NK-92 treated with Interleukin-12 subunit alpha and Interleukin-12 subunit beta, amount 100 ng/mL, for 24 hours (cell line): ENCODE results near the gene PTMS.

Experiments used
- DNase-seq: peaks from one replicate; lab custom pipeline; 2025; lab: John Stamatoyannopoulos, UW

The PTMS gene

DNA sequence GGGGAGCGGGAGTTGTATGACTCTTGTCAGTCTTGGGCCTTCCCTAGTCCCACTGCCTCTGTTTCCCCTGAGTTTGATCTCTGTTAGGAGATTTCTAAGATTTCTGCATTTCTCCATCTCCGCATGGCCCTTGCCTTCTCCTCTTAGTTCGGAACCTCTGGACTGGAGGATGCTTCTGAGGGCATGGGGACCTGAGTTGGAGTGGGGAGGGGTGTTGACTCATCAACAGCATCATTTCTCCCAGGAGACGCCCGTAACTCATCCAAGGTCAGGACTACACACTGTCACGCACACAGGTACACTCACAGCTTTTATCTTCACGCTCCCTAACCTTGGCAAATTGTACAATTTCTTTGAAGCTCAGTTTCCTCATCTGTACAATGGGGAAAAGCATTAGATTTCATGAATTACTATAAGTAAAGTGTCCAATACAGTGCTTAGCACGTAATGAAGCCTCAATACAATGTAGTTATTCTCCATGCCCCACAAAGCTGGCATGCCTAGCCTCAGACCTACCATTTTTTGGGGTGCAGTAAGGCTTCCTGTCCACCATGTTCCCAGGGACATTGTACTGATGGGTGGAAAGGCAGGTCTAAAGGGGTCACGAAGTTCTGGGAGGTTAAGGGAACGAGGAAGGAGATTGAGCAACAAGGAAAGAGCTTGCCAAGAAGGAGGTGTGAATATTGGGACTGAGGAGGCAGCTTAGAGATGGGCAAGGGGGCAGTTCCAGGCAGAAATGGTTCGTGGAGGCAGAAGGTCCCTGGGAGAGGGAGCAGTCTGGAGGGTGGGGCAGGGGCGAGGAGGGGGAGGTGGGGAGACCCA, 5.6 kb downstream of the PTMS start:
- DNase-seq = no peak

DNA sequence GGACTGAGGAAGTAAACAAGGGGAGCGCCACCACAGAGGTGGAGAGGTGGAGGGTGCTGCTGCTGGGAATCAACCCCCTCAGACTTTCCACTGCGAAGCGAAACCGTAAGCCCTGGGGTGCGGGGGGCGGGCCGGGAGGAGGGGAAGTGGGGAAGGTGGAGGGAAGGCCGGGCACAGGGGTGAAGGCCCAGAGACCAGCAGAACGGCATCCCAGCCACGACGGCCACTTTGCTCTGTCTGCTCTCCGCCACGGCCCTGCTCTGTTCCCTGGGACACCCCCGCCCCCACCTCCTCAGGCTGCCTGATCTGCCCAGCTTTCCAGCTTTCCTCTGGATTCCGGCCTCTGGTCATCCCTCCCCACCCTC, 6.2 kb downstream of the PTMS start, which contains the start of gene LAG3:
Gene LAG3 (plus strand): TSS at position 190 of the 365 bp plus-strand sequence. CDS start 333 bp downstream, outside the sequence.
- DNase-seq = no peak

DNA sequence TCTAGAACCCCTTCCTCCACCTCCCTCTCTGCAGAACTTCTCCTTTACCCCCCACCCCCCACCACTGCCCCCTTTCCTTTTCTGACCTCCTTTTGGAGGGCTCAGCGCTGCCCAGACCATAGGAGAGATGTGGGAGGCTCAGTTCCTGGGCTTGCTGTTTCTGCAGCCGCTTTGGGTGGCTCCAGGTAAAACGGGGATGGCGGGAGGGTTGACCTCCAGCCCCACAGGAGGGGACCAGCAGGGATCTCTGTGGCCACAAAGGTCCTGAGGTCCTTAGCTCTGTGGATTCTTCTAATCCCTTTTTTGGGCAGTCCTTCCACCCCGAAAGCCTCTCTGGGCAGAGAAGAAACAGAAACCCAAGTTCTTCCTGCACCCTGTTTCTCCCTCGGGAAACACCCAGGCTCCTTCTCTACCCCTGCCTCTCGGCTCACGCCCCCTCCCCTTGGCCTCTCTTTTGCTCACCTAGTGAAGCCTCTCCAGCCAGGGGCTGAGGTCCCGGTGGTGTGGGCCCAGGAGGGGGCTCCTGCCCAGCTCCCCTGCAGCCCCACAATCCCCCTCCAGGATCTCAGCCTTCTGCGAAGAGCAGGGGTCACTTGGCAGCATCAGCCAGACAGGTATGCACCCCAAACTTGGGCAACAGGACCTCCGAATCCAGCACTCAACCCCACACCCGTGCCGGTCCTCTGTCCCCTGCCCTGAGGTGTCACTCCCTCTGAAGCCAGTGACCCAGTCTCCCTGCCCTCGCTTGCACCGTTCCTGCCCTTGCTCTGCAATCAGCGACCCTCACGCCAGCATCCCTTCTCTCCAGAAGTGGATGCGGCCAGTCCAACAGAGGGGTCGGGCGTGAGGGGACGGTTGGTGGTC, 6.8 kb downstream of the PTMS start:
- no peak for DNase-seq

DNA sequence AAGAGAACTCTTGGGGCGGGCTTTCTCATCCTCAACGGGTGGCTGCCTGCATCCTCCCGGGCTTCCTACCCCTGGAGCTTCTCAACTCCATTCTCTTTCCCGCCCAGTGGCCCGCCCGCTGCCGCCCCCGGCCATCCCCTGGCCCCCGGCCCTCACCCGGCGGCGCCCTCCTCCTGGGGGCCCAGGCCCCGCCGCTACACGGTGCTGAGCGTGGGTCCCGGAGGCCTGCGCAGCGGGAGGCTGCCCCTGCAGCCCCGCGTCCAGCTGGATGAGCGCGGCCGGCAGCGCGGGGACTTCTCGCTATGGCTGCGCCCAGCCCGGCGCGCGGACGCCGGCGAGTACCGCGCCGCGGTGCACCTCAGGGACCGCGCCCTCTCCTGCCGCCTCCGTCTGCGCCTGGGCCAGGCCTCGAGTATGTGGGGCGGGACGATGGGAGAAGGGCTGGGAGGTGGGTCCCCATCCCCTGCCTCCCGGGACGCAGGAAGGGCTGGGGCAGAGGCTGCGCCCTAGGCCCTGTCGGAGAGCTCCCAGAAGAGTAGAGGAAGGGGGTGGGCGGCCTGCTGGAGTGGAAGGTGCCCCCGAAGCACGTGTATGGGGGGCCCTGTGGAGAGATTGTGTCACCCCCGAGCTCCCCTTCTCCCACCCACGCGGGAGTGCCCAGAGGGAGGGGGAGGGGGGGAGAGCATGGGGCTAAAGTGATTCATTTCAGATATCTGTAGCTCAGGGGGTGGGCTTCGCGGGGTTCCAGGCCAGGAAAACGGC, 7.6 kb downstream of the PTMS start:
- DNase-seq = no peak

DNA sequence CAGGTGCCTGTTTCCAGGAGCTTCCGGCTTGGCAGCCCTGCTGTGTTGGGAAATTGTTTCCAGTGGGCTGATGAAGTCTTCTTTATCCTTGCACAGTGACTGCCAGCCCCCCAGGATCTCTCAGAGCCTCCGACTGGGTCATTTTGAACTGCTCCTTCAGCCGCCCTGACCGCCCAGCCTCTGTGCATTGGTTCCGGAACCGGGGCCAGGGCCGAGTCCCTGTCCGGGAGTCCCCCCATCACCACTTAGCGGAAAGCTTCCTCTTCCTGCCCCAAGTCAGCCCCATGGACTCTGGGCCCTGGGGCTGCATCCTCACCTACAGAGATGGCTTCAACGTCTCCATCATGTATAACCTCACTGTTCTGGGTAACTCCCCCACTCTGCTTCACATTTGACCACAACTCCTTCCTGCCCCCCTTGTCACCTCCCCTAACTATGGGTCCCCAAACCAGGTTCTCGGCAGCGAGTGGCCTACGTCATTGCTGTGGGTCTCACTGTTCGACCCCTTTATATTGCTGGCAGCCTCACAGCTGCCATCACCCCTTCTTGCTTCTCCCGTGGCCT, 8.4 kb downstream of the PTMS start:
- peak; percentile 55 for DNase-seq

DNA sequence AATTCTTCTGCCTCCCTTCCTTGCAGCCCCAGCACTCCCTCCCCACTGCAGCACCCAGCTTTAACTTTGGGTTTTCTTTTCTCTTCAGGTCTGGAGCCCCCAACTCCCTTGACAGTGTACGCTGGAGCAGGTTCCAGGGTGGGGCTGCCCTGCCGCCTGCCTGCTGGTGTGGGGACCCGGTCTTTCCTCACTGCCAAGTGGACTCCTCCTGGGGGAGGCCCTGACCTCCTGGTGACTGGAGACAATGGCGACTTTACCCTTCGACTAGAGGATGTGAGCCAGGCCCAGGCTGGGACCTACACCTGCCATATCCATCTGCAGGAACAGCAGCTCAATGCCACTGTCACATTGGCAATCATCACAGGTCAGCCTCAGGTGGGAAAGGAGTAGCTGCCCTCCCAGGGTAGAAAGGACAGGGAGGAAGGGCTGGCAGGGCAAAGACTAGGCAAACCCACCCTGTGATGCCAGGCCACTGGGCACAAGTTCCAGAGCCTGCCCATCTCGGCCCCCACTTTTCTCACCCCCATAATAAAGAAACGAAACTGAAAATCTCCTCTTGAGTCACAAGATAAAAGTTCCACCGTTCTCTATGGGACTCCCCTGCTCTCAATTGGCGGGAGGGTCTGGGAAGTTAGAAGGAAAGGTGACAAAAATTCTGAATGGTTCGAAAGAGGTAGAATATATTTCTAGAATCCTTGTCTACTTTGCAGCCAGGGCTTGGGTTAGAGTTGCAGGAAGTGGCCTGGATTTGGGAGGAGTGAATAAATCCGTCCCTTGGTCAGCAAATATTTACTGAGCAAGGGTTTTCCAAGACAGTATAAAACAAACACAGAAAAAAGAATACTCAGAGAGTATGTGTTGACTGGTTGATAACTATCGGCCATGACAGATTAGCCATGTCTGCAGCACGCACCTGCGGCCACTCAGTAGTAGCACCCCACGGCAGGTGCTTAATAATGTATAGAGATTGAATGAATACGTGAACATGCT, 9.3 kb downstream of the PTMS start:
- DNase-seq = no peak

DNA sequence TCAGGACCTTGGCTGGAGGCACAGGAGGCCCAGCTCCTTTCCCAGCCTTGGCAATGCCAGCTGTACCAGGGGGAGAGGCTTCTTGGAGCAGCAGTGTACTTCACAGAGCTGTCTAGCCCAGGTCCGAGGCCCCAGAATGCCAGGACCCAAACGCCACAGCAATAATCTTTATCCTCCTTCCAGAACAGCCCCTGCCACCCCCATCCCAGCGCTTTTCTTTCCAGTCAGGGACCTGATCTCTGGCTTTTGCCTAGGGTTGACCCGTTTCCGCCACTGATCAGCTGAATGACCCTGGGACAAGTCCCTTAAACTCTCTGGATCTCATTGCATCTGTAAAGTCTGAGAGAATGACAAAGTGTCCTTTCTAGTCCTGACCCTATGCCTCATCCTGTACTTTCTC, 11.2 kb downstream of the PTMS start:
- no peak for DNase-seq

DNA sequence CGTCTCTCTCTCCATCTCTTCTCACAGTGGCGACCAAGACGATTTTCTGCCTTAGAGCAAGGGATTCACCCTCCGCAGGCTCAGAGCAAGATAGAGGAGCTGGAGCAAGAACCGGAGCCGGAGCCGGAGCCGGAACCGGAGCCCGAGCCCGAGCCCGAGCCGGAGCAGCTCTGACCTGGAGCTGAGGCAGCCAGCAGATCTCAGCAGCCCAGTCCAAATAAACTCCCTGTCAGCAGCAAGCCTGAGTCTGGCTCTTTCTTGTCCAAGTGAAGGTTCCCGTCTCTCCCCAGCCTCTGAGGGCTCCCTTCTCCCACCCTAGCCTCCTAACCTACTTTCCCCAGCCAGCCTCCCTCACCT, 12.0 kb downstream of the PTMS start:
- no peak for DNase-seq

DNA sequence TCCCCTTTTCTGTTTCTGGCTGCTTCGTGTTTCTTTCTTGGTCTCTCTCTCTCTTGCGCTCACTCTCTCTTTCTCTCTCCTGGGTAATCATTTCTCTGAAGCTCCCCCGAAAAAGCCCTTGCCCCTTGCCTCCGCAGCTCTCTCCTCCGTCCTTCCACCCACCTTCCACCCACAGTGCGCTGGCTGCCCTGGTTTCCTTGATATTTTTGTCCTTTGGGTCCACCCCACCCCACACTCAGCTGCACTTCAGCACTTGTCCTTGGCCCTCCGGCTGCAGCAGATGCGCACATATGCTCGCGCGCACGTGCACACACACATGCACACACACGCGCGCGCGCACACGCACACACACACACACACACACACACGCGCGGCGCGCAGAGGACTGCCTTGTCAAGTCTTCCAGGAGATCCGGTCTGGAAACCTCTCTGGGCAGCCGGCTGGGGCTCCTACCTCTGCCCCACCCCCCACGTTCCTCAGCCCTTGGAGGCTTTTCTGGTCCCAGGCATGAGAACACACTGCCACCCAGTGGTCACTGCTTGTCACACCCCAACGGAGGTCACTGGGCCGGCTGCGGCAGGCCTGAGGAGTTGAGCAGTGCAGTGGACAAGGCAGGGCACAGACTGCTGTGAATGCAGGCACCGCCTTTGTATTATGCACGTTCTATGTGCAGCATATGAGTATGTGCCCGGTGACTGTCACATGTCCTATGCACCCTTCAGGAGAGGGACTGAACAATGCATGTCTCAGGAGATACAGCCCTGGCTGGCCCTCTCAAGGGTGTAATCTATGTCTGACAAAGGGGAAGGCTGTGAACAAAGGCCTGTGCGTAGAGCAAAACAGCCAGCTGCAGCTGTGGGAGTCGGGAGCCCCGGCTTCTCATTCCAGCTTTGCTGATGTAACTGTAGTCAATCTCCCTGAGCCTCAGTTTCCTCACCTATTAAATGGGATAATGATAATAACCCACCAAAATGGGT, 12.7 kb downstream of the PTMS start:
- peak; percentile 55 for DNase-seq

DNA sequence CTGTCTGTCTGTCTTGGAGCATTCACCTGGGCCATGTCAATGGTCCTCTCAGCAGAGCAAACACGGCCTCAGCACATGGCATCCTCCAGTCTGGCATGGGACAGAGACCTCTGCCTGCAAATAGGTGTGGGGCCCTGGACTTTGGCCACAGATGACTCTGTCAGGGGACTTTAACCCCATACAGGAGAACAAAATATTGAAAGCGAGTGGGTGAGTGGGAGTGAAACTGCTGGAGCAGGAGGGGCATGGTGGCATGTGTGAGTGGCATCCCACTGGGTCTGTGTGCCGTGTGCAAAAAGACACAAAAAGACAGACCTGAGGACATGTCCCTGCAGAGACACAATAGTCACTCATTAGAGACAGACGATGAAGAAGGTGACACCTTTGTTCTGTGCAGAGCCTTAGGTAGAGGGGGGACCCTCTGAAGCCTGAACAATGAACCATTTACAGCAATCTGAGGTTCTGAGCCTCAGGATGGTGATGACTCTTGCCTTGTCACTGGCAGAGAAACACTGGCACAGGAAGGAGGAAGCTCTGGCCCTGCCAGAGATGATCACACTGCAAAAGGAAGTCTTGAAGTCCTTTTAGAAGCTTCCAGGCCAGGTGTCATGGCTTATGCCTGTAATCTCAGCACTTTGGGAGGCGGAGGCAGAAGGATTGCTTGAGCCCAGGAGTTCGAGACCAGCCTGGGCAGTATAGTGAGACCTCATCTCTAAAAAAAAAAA, 13.7 kb downstream of the PTMS start:
- DNase-seq = no peak

DNA sequence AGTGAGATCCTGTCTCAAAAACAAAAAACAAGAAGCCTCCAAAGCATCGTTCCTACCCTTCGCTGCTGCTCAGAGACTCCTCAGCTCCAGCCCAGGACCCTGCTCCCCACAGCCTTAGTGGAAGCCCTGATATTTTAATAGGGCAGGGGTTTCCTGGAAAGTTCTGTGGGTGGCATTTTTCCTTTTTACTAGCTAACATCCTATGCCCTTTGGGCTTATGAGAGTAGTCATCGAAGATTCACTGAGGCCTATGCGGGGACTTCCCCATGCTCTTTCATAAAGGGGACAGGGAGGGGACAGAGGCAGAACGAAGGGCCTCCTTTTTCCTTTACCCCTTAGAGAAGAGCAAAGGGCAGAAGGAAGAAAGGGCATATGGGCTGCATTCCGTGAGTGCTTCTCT, 14.4 kb downstream of the PTMS start:
- no peak for DNase-seq

DNA sequence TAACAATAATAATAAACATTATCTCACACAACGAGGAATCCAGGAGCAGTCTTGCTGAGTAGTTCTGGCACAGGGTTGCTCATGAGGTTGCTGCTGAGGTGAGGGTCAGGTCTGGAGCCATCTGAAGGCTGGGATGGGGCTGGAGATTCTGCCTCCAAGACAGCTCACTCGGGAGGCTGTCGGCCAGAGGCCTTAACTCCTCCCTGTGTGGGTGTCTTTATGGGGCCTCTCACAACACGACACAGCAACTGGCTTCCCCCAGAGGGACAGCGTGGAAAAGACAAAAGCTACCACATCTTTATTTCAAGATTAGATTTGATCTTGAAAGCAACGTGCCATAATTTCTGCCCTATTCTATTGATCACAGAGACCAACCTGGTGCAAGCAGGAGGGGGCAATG, 16.0 kb downstream of the PTMS start:
- DNase-seq = no peak

DNA sequence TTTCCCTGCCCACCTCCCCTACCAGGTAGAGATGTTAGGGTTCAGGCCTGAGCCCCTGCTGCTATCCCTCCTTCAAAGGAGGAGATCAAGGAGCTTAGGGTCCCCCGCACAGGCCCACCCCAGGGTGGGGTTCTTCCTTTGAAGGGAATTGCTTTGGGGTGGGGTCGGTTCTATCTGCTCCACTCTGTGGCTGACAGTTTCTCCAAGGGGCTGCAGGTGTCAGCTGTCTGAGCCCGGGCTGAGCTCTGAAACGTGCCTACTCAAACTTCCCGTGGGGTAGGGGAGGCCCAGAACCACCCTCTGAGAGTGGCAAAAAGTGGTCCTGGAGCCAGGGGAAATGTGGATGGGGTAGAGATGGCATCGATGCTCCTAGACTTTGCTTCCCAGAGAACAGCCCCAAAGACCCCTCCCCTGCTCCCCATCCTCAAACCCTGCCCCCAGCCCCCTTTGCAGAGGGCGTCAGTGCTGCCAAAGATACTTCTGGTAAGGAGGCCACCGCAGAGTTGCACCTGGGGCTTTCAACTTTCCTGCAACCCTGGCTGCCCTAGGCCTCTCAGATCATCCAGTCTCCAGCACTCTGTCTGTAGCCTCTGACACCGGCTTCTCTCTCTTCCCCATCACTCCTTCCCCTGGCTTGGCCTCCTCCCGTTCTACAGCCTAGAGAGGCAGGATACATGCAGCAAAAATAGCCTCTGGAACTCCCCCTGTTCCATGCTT, 16.8 kb downstream of the PTMS start:
- DNase-seq = no peak

DNA sequence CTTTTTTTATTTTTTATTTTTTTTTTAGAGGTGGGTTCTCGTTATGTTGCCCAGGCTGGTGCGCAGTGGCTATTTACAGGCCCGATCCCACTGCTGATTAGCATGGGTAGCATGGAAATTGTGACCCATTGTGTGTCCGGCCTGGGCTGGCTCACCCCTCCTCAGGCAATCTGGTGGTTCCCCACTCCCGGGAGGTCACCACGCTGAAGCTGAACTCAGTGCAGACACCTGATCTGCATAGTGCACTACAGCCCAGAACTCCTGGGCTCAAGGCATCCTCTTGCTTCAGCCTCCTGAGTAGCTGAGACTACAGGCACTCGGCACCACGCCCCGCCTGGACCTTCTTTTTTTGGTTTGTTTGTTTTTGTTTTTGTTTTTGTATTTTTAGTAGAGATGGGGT, 17.7 kb downstream of the PTMS start:
- DNase-seq = no peak

DNA sequence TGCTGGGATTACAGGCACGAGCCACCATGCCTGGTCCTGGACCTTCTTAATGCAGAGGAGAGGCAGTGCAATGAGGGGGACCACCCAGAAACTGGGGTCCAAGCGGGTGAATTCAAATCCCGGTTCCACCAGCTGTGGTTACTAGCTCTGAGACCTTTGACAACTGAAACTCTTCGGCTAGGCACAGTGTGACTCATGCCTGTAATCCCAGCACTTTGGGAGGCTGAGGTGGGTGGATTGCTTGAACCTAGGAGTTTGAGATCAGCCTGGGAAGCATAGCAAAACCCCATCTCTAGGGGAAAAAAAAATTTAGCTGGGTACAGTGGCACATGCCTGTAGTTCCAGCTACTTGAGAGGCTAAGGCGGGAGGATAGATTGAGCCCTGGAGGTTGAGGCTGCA, 18.1 kb downstream of the PTMS start:
- DNase-seq = no peak

DNA sequence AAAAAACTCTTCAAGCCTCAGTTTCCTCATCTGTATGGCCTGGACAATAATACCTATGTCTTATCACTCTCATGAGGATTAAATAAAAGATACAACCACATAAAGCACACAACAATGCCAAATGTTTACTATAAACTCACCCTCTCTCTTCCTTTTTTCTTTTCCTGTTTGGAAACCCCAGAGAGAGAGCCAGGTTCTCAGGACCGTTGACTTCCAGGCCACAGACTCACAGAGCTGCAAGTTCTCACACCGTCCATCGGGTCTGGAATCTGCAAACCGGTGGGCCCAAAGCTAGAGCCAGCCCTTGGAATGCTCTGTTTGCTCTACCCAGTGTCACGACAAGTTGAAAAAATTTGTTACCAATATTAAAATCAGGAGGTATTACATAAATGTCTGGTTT, 18.6 kb downstream of the PTMS start:
- no peak for DNase-seq

DNA sequence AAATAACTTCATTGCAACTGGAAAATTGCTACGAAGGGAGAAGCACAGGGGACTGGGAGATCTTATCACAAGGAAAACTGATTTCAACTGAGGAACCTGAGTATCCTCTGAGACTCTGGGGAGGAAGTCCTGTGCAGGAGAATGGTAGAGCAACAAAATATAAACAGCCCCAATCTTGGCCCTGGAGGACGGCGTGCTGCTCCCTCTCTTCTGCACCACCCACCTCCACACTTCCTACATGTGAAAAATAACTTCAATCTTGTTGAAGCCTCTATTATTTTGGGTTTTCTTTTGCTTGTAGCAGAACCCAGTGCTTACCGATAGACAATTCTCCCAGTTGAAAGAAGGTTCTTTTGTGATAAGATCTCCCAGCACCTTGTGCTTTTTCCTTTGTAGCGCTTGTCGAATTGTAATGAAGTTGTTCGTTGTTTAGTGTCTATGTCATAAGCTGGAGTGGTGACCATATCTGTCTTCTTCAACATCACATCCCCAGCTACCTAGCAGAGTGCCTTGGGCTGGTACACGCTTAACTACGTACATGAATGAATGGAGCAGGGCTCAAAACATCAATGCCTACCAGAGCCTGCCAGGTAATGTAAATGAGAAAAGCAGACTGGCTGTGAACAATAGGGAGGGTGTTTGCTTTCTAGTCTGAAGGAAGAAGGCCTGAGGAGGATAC, 20.4 kb downstream of the PTMS start:
- DNase-seq = no peak

DNA sequence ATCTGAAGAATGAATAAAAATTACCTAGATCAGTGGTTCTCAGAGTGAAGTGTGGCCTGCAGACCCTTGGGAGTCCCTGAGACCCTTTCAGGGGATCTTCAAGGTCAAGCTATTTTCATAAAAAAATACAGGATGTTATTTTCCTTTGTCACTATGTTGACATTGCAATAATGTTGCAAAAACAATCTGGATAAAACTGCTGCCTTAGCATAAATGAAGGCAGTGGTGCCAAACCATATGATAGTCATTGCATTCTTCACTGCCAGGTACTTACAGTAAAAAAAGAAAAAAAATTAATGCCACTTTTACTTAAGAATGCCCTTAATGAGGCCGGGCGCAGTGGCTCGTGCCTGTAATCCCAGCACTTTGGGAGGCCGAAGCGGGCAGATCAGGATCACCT, 21.1 kb downstream of the PTMS start:
- DNase-seq = no peak
